Loucy (cell line): ENCODE results near the gene ANKDD1A.

Experiments used
- H2AFZ ChIP-seq: fragments of 200-600 bp; sonication (generic); 2 replicates; pipeline ENCODE4 v1.6.0; 2016; ENCODE audit warnings: antibody characterized with exemption, mild to moderate bottlenecking, low read length, moderate library complexity
- H3F3A ChIP-seq: fragments of 200-600 bp; 2 replicates; pipeline ENCODE4 v1.6.0; 2016; ENCODE audit warnings: antibody characterized with exemption, low read depth, mild to moderate bottlenecking
- H3K27me3 ChIP-seq: fragments of 200-600 bp; sonication (generic); 2 replicates; pipeline ENCODE4 v1.6.1; 2014; ENCODE audit warnings: low read length, mild to moderate bottlenecking; ENCODE audit not compliant: insufficient read depth, poor library complexity, severe bottlenecking
- H3K36me3 ChIP-seq: fragments of 200-600 bp; sonication (generic); 2 replicates; pipeline ENCODE4 v1.6.1; 2016; ENCODE audit warnings: low read length; ENCODE audit not compliant: insufficient read depth
- H3K4me1 ChIP-seq: fragments of 200-600 bp; sonication (generic); 2 replicates; pipeline ENCODE4 v1.5.1; 2014; ENCODE audit warnings: low read length, mild to moderate bottlenecking; ENCODE audit not compliant: insufficient read depth, poor library complexity, severe bottlenecking
- H3K4me2 ChIP-seq: fragments of 200-600 bp; sonication (generic); 2 replicates; pipeline ENCODE4 v1.6.0; 2014; ENCODE audit warnings: antibody characterized with exemption, low read length, low read depth, mild to moderate bottlenecking; ENCODE audit not compliant: poor library complexity, severe bottlenecking
- H3K4me3 ChIP-seq: fragments of 200-600 bp; sonication (generic); 2 replicates; pipeline ENCODE4 v1.5.1; 2014; ENCODE audit warnings: low read length, mild to moderate bottlenecking, mixed read lengths; ENCODE audit not compliant: poor library complexity, severe bottlenecking
- H3K79me2 ChIP-seq: fragments of 200-600 bp; sonication (generic); 2 replicates; pipeline ENCODE4 v1.6.1; 2014; ENCODE audit warnings: low read length; ENCODE audit not compliant: insufficient read depth
- H3K9ac ChIP-seq: fragments of 200-600 bp; sonication (generic); 2 replicates; pipeline ENCODE4 v1.6.0; 2014; ENCODE audit warnings: mild to moderate bottlenecking, low read depth, low read length, moderate library complexity; ENCODE audit not compliant: poor library complexity, severe bottlenecking
- H3K9me2 ChIP-seq: fragments of 200-600 bp; sonication (generic); replicated peaks from 2 replicates; pipeline ENCODE4 v1.6.1; 2016; ENCODE audit warnings: low read depth, low read length, mixed read lengths
- H3K9me3 ChIP-seq: fragments of 200-600 bp; sonication (generic); 2 replicates; pipeline ENCODE4 v1.6.1; 2014; ENCODE audit warnings: mild to moderate bottlenecking, antibody characterized with exemption, low read length, low read depth; ENCODE audit not compliant: insufficient read depth
- H4K20me1 ChIP-seq: fragments of 200-600 bp; sonication (generic); 2 replicates; pipeline ENCODE4 v1.6.0; 2014; ENCODE audit warnings: antibody characterized with exemption, low read length, mild to moderate bottlenecking; ENCODE audit not compliant: insufficient read depth, poor library complexity, severe bottlenecking
- EZH2phosphoT487 ChIP-seq: fragments of 200-600 bp; IDR thresholded peaks from 2 replicates; pipeline ENCODE4 v1.6.1; 2018; ENCODE audit warnings: antibody characterized with exemption, mild to moderate bottlenecking, moderate library complexity, borderline replicate concordance
- TF ChIP-seq, protein P1 (sequence below): fragments of 200-600 bp; sonication (generic); conservative IDR thresholded peaks from 2 replicates; pipeline ENCODE4 v1.5.1; 2014; ENCODE audit warnings: mild to moderate bottlenecking, antibody characterized with exemption, low read length

Gene ANKDD1A

GRCh38 chr15:64901914-64902313 is 9.8 kb upstream of the ANKDD1A start:
- Histone ChIP-seq H3K4me2 (no peak overlapping the region), H3K36me3 (no peaks in the 10 kb centered on the region), H3F3A (no peaks in the 10 kb centered on the region), H3K9me3 (no peaks in the 10 kb centered on the region), H3K9me2 (no peaks in the 10 kb centered on the region), H3K4me3 (no peak overlapping the region), H4K20me1 (no peaks in the 10 kb centered on the region), H3K27me3 (no peaks in the 10 kb centered on the region), H3K79me2 (no peaks in the 10 kb centered on the region), H3K9ac (no peak overlapping the region), H3K4me1 (peaks cover 25% of the 10 kb centered on the region), H2AFZ (no peak overlapping the region)
- TF ChIP-seq, protein P1, sequence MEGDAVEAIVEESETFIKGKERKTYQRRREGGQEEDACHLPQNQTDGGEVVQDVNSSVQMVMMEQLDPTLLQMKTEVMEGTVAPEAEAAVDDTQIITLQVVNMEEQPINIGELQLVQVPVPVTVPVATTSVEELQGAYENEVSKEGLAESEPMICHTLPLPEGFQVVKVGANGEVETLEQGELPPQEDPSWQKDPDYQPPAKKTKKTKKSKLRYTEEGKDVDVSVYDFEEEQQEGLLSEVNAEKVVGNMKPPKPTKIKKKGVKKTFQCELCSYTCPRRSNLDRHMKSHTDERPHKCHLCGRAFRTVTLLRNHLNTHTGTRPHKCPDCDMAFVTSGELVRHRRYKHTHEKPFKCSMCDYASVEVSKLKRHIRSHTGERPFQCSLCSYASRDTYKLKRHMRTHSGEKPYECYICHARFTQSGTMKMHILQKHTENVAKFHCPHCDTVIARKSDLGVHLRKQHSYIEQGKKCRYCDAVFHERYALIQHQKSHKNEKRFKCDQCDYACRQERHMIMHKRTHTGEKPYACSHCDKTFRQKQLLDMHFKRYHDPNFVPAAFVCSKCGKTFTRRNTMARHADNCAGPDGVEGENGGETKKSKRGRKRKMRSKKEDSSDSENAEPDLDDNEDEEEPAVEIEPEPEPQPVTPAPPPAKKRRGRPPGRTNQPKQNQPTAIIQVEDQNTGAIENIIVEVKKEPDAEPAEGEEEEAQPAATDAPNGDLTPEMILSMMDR: no peak
- no peak for TF ChIP-seq EZH2phosphoT487

DNA sequence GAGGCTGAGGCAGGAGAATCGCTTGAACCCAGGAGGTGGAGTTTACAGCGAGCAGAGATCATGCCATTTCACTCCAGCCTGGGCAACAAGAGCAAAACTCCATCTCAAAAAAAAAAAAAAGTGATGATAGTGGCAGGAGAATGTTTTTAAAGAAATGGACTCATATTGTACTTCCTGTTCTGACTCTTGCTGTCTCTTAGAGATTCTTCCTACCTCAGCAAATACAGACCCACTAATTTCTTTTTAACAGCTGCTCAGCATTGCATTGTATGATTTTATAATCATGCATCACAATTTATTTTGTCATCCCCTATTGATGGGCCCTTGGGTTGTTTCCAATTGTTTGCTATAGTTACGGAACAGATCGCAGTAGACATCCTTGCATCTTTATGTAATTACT is 8.8 kb upstream of the ANKDD1A start:
- H2AFZ ChIP-seq: no peak overlapping the region
- H3K36me3 ChIP-seq: no peaks in the 10 kb centered on the region
- peaks cover 17% of the 10 kb centered on the region for H3K4me1 ChIP-seq
- TF ChIP-seq, protein P1: no peak
- no peak for TF ChIP-seq EZH2phosphoT487
- no peak overlapping the region for H3K4me2 ChIP-seq
- no peak overlapping the region for H3K9ac ChIP-seq
- no peaks in the 10 kb centered on the region for H4K20me1 ChIP-seq
- H3K79me2 ChIP-seq: no peaks in the 10 kb centered on the region
- no peaks in the 10 kb centered on the region for H3F3A ChIP-seq
- H3K27me3 ChIP-seq: no peaks in the 10 kb centered on the region
- H3K4me3 ChIP-seq: no peak overlapping the region
- no peaks in the 10 kb centered on the region for H3K9me2 ChIP-seq
- H3K9me3 ChIP-seq: no peaks in the 10 kb centered on the region

- Histone ChIP-seq H3K79me2 (no peaks in the 10 kb centered on the region), H3K36me3 (no peaks in the 10 kb centered on the region), H3K9me3 (no peaks in the 10 kb centered on the region), H3K9me2 (no peaks in the 10 kb centered on the region), H3K4me2 (no peak overlapping the region), H3K9ac (no peak overlapping the region), H3K4me1 (peaks cover 12% of the 10 kb centered on the region), H3F3A (no peaks in the 10 kb centered on the region), H2AFZ (no peak overlapping the region), H3K4me3 (no peak overlapping the region), H3K27me3 (no peaks in the 10 kb centered on the region), H4K20me1 (no peaks in the 10 kb centered on the region)
- TF ChIP-seq EZH2phosphoT487: no peak
- TF ChIP-seq, protein P1: no peak
Observed at GRCh38 chr15:64903326-64903950, 8.3 kb upstream of the ANKDD1A start.
